Stomach (tissue), 19 donors: ENCODE measurements around the gene IGSF6. TPM values are rescaled to one million over a fixed set of nuclear protein-coding genes. Genes with fewer than 3 reads are reported as not detected.
"Not testable (repeated sequence)": the region's sequence is repeated elsewhere in the genome, so short reads cannot be mapped to it uniquely, and the experiment has no call there.

ENCODE experiments used
- DNase-seq, 2 donors: peaks; one replicate each; pipeline versions ENCODE4 v3.0.0 to v3.0.0-alpha.2; 2013 to 2019
- H3K27ac ChIP-seq, 5 donors: fragments of 200-600 bp in 4 of 5; sonication (generic) in 4 of 5; one replicate each; pipeline ENCODE4 v1.5.1; 2013 to 2019; ENCODE audit warnings: mild to moderate bottlenecking in 1 of 5, moderate library complexity in 1 of 5
- H3K27me3 ChIP-seq, 3 donors: fragments of 200-600 bp; sonication (generic); one replicate each; pipeline ENCODE4 v1.5.1; 2017 to 2019; ENCODE audit warnings: mixed run types in 1 of 3
- H3K36me3 ChIP-seq, 4 donors: fragments of 200-600 bp; sonication (generic); 1 replicate in 3 of 4; 2 replicates in 1 of 4; pipeline ENCODE4 v1.5.1; 2016 to 2019
- H3K4me1 ChIP-seq, 4 donors: fragments of 200-600 bp; sonication (generic); one replicate each; pipeline ENCODE4 v1.5.1; 2016 to 2019
- H3K4me3 ChIP-seq, 4 donors: fragments of 200-600 bp; sonication (generic) in 3 of 4; one replicate each; pipeline ENCODE4 v1.5.1; 2016 to 2019; ENCODE audit warnings: mild to moderate bottlenecking in 1 of 4
- H3K9me3 ChIP-seq, 4 donors: fragments of 200-600 bp; sonication (generic); one replicate each; pipeline ENCODE4 v1.5.1; 2016 to 2019
- CTCF ChIP-seq, 7 experiments: fragments of 450-650 bp in 4 of 7; fragments of 200-600 bp in 3 of 7; sonication (generic) in 3 of 7; IDR thresholded peaks; one replicate each; pipeline ENCODE4 v1.5.1; 2016 to 2019; ENCODE audit warnings: antibody characterized with exemption in 7 of 7, control low read depth in 2 of 7, mild to moderate bottlenecking in 1 of 7
- EP300 ChIP-seq: sonication (generic); formaldehyde crosslinking; IDR thresholded peaks from one replicate; pipeline ENCODE4 v1.6.1; 2017; ENCODE audit warnings: antibody characterized with exemption
- POLR2A ChIP-seq, 4 donors: fragments of 450-650 bp; IDR thresholded peaks; one replicate each; pipeline ENCODE4 v1.6.1; 2016; ENCODE audit warnings: antibody characterized with exemption in 4 of 4, control low read depth in 2 of 4, mild to moderate bottlenecking in 1 of 4, moderate library complexity in 1 of 4
- POLR2AphosphoS5 ChIP-seq, 3 donors: sonication (generic); formaldehyde crosslinking; IDR thresholded peaks; one replicate each; pipeline ENCODE4 v1.6.1; 2016; ENCODE audit warnings: antibody characterized with exemption in 3 of 3
- WGBS, 5 donors: extraction: QIAGEN DNeasy Blood & Tissue Kit in 3 of 5; methylation state at CpG; one replicate each; pipeline versions ENCODE4 v1.1.5 to v1.1.7; 2013 to 2018; 5-methylcytosine and 5-hydroxymethylcytosine counted together
- intact Hi-C: fragments of 100-400 bp; cut with DNase I; formaldehyde crosslinking; loops from one replicate; pipeline ENCODE4 v1.15.1; 2023; ENCODE audit warnings: low total_unique reads
- long read RNA-seq, 10 donors: transcript quantifications; one replicate each; lab custom pipeline, GENCODE V29; 2026
- polyA plus RNA-seq, 3 donors: library from polyadenylated mRNA; stranded (reverse); fragments of 200-250 nt; gene quantifications; one replicate each; pipeline ENCODE4 v1.2.3, GENCODE V29; 2013
- total RNA-seq, 5 donors: library from RNA; depleted of rRNA; stranded (reverse); fragments of >200 nt; gene quantifications; one replicate each; pipeline versions ENCODE4 v1.1.0 to v1.2.3, GENCODE V29; 2014 to 2016
- donor health status: healthy with polysubstance abuse.
- donor health status: Bipolar disorder and iron deficiency.
- donor health status: healthy.

IGSF6 gene
- total RNA-seq, result 1 to 10 TPM in 2 of 5 donors, not detected in 3; 1.8 to 4.1 TPM
- 1 to 10 TPM in 2 of 3 donors, under 1 TPM in 1; 0.73 to 2.2 (median 1.7) TPM for polyA plus RNA-seq
- long read RNA-seq, donor 1, result 0 reads
- long read RNA-seq, donor 2, partial matches to known transcripts, result 107 of 171 reads
- long read RNA-seq, donor 2, other reads (novel, unspliced or antisense), result 64 of 171 reads
- long read RNA-seq, donor 3, result 0 reads
- long read RNA-seq, donor 4, partial matches to known transcripts, result 0 of 1 reads
- long read RNA-seq, donor 4, other reads (novel, unspliced or antisense), result 0 of 1 reads
- long read RNA-seq, donor 5, partial matches to known transcripts, result 0 of 2 reads
- long read RNA-seq, donor 5, other reads (novel, unspliced or antisense), result 0 of 2 reads
- long read RNA-seq, donor 6, partial matches to known transcripts, result 0 of 1 reads
- long read RNA-seq, donor 6, other reads (novel, unspliced or antisense), result 0 of 1 reads
- long read RNA-seq, donor 7, partial matches to known transcripts, result 162 of 240 reads
- long read RNA-seq, donor 7, other reads (novel, unspliced or antisense), result 77 of 240 reads
- long read RNA-seq, donor 8, partial matches to known transcripts, result 205 of 229 reads
- long read RNA-seq, donor 8, other reads (novel, unspliced or antisense), result 24 of 229 reads
- long read RNA-seq, donor 9, result 0 reads
- long read RNA-seq, donor 10, partial matches to known transcripts, result 0 of 1 reads
- long read RNA-seq, donor 10, other reads (novel, unspliced or antisense), result 0 of 1 reads

GRCh38 chr16:21652453-21652852 lies at the start of gene IGSF6:
IGSF6 (minus strand) TSS chr16:21652608; CDS start chr16:21652598, 10 bp downstream.
- Histone ChIP-seq H3K4me1 (peaks cover 0 to 55% (median 12%) of the 10 kb centered on the region in 4 donors), H3K27me3 (no peaks in the 10 kb centered on the region), H3K4me3 (peak within 1 kb of the TSS in 3 of 4 donors; percentile 1 to 37 (median 32)), H3K36me3 (peaks cover 0 to 26% (median 20%) of the 10 kb centered on the region in 4 donors), H3K27ac (peak within 1 kb of the TSS in 2 of 5 donors; percentile 56 to 60), H3K9me3 (no peaks in the 10 kb centered on the region)
- DNase-seq, result no peak
- 92 to 98% (median 93%) methylated on average over 6 of the region's 6 CpGs for WGBS, 5 donors
- intact Hi-C loops, result no loop called here
- TF ChIP-seq POLR2A (IDR thresholded peaks at IDR 0.05) (no peak), EP300 (no peak), POLR2AphosphoS5 (IDR thresholded peaks at IDR 0.05) (no peak)

GRCh38 chr16:21701271-21701670 lies 48.9 kb upstream of the IGSF6 start:
- Histone ChIP-seq H3K4me3 (no peak overlapping the region), H3K27me3 (no peaks in the 10 kb centered on the region), H3K9me3 (no peaks in the 10 kb centered on the region), H3K4me1 (no peaks in the 10 kb centered on the region), H3K27ac (no peak overlapping the region), H3K36me3 (no peaks in the 10 kb centered on the region)
- WGBS, 5 donors, result 38 to 79% (median 48%) methylated on average over 2 of the region's 2 CpGs
- intact Hi-C loops, result no loop called here
- DNase-seq, result no peak
- no peak for TF ChIP-seq CTCF (IDR thresholded peaks at IDR 0.05)
- TF ChIP-seq POLR2AphosphoS5 (IDR thresholded peaks at IDR 0.05), result no peak

- Histone ChIP-seq H3K27ac (no peak overlapping the region), H3K27me3 (no peaks in the 10 kb centered on the region), H3K4me3 (no peak overlapping the region), H3K36me3 (no peaks in the 10 kb centered on the region), H3K4me1 (no peaks in the 10 kb centered on the region), H3K9me3 (no peaks in the 10 kb centered on the region)
- no peak for DNase-seq
- TF ChIP-seq POLR2AphosphoS5 (IDR thresholded peaks at IDR 0.05) (no peak), CTCF (IDR thresholded peaks at IDR 0.05) (no peak), POLR2A (IDR thresholded peaks at IDR 0.05) (no peak), EP300 (no peak)
- 69 to 84% (median 77%) methylated on average over 9 of the region's 9 CpGs for WGBS, 5 donors
- intact Hi-C loops, result no loop called here
Observed at GRCh38 chr16:21698169-21699032, 46.0 kb upstream of the IGSF6 start.

GRCh38 chr16:21697032-21697431 lies 44.6 kb upstream of the IGSF6 start:
- DNase-seq, result no peak
- WGBS, 5 donors, result 88 to 94% (median 92%) methylated on average over 5 of the region's 5 CpGs
- no peaks in the 10 kb centered on the region for H3K27me3 ChIP-seq
- TF ChIP-seq POLR2AphosphoS5 (IDR thresholded peaks at IDR 0.05), result no peak
- no peak for TF ChIP-seq EP300
- no peak overlapping the region for H3K27ac ChIP-seq
- no peaks in the 10 kb centered on the region for H3K4me1 ChIP-seq
- H3K9me3 ChIP-seq, result no peaks in the 10 kb centered on the region
- H3K4me3 ChIP-seq, result no peak overlapping the region
- intact Hi-C loops, result no loop called here
- no peaks in the 10 kb centered on the region for H3K36me3 ChIP-seq

- no peaks in the 10 kb centered on the region for H3K27me3 ChIP-seq
- H3K4me3 ChIP-seq, result no peak overlapping the region
- intact Hi-C loops, result no loop called here
- DNase-seq, result no peak
- H3K9me3 ChIP-seq, result no peaks in the 10 kb centered on the region
- 81 to 93% (median 89%) methylated on average over 4 of the region's 4 CpGs for WGBS, 5 donors
- no peak overlapping the region for H3K27ac ChIP-seq
- no peaks in the 10 kb centered on the region for H3K36me3 ChIP-seq
- no peaks in the 10 kb centered on the region for H3K4me1 ChIP-seq
- TF ChIP-seq EP300 (no peak), CTCF (IDR thresholded peaks at IDR 0.05) (no peak), POLR2A (IDR thresholded peaks at IDR 0.05) (no peak), POLR2AphosphoS5 (IDR thresholded peaks at IDR 0.05) (no peak)
Observed at GRCh38 chr16:21694609-21695008, 42.2 kb upstream of the IGSF6 start.

GRCh38 chr16:21690967-21691366 lies 38.6 kb upstream of the IGSF6 start:
- intact Hi-C loops, H3K4me1 ChIP-seq, H3K27ac ChIP-seq, H3K27me3 ChIP-seq, H3K36me3 ChIP-seq, DNase-seq, H3K4me3 ChIP-seq: not testable (repeated sequence)
- H3K9me3 ChIP-seq, result peaks cover 0 to 12% (median 5%) of the 10 kb centered on the region in 4 donors
- WGBS, 5 donors, result 77 to 87% (median 82%) methylated on average over 4 of the region's 4 CpGs
